IMR-90 (cell line): ENCODE measurements around the gene CYFIP2. TPM values are rescaled to one million over a fixed set of nuclear protein-coding genes. Genes with fewer than 3 reads are reported as not detected.

Experiments used
- ATAC-seq: fragments of 200-7000 bp; cut with Tn5 transposase; 2 replicates; pipeline ENCODE4 v1.9.1; 2020; ENCODE audit warnings: low read depth, mild to moderate bottlenecking, moderate library complexity
- BruUV-seq: library from RNA; stranded (reverse); fragments of 400-500 nt; replicated peaks from 2 replicates; lab custom pipeline; 2021; lab: Mats Ljungman, UMichigan
- CTCF ChIA-PET: fragments of 300-600 bp; formaldehyde crosslinking; extraction: SDS; loops from one replicate; lab custom pipeline; 2021; ENCODE audit warnings: antibody characterized with exemption; lab: Yijun Ruan, JAX
- POLR2A ChIA-PET: fragments of 300-600 bp; sonication (Branson Sonifier 250); formaldehyde crosslinking; loops from one replicate; lab custom pipeline; 2022; ENCODE audit warnings: antibody characterized with exemption; ENCODE audit not compliant: unreplicated experiment; lab: Charles Lee
- DNase-seq: peaks from one replicate; pipeline ENCODE4 v3.0.0; 2013
- H2AFZ ChIP-seq: replicated peaks from 2 replicates; pipeline ENCODE3; 2013; ENCODE audit warnings: low read length, mild to moderate bottlenecking; ENCODE audit not compliant: poor library complexity
- H2AK5ac ChIP-seq: 2 replicates; pipeline ENCODE4 v1.6.1; 2013; ENCODE audit warnings: low read depth, low read length, inconsistent platforms
- H2AK9ac ChIP-seq: replicated peaks from 2 replicates; pipeline ENCODE3; 2013; ENCODE audit warnings: mild to moderate bottlenecking, low read depth, low read length, moderate library complexity; ENCODE audit not compliant: poor library complexity
- H2BK120ac ChIP-seq: 2 replicates; pipeline ENCODE4 v1.6.1; 2013; ENCODE audit warnings: low read depth, low read length, inconsistent platforms
- H2BK15ac ChIP-seq: 3 replicates; pipeline ENCODE4 v1.6.1; 2013; ENCODE audit warnings: low read depth, low read length, inconsistent platforms
- H2BK20ac ChIP-seq: 2 replicates; pipeline ENCODE4 v1.6.1; 2013; ENCODE audit warnings: low read depth, mild to moderate bottlenecking, inconsistent platforms, low read length, moderate library complexity
- H2BK5ac ChIP-seq: 2 replicates; pipeline ENCODE4 v1.6.1; 2013; ENCODE audit warnings: mild to moderate bottlenecking, low read depth, low read length, inconsistent platforms; ENCODE audit not compliant: poor library complexity, severe bottlenecking
- H3K14ac ChIP-seq: replicated peaks from 2 replicates; pipeline ENCODE4 v1.6.1; 2013; ENCODE audit warnings: low read depth, low read length, inconsistent platforms
- H3K18ac ChIP-seq: 2 replicates; pipeline ENCODE4 v1.6.1; 2013; ENCODE audit warnings: low read depth, low read length, control low read depth
- H3K23ac ChIP-seq: 2 replicates; pipeline ENCODE4 v1.6.1; 2013; ENCODE audit warnings: low read depth, low read length, inconsistent platforms
- H3K27ac ChIP-seq: 2 replicates; pipeline ENCODE4 v1.5.1; 2013; ENCODE audit warnings: mild to moderate bottlenecking, control low read depth, low read length; ENCODE audit not compliant: insufficient read depth
- H3K27me3 ChIP-seq: 2 replicates; pipeline ENCODE4 v1.6.1; 2013; ENCODE audit warnings: low read length; ENCODE audit not compliant: control insufficient read depth, insufficient read depth
- H3K36me3 ChIP-seq: 2 replicates; pipeline ENCODE4 v1.6.1; 2013; ENCODE audit warnings: low read length, mixed read lengths; ENCODE audit not compliant: control insufficient read depth, insufficient read depth
- H3K4ac ChIP-seq: 2 replicates; pipeline ENCODE4 v1.6.1; 2013; ENCODE audit warnings: low read depth, low read length, inconsistent platforms
- H3K4me1 ChIP-seq: 2 replicates; pipeline ENCODE4 v1.6.1; 2013; ENCODE audit warnings: low read length, mixed read lengths; ENCODE audit not compliant: control insufficient read depth, insufficient read depth
- H3K4me2 ChIP-seq: 2 replicates; pipeline ENCODE4 v1.6.1; 2013; ENCODE audit warnings: low read depth, mild to moderate bottlenecking, control low read depth, low read length, moderate library complexity
- H3K4me3 ChIP-seq: 2 replicates; pipeline ENCODE4 v1.5.1; 2013; ENCODE audit warnings: low read depth, mild to moderate bottlenecking, control low read depth, low read length, moderate library complexity; ENCODE audit not compliant: insufficient read depth
- H3K56ac ChIP-seq: 2 replicates; pipeline ENCODE4 v1.6.1; 2013; ENCODE audit warnings: low read length, inconsistent platforms; ENCODE audit not compliant: insufficient read depth; ENCODE audit errors: extremely low read depth
- H3K79me1 ChIP-seq, 2 experiments: 2 replicates each; pipeline ENCODE4 v1.6.1; 2013; ENCODE audit warnings: low read length in 2 of 2, inconsistent platforms in 1 of 2, low read depth in 1 of 2
- H3K9ac ChIP-seq: 2 replicates; pipeline ENCODE4 v1.6.1; 2013; ENCODE audit warnings: low read depth, low read length, control low read depth
- H3K9me1 ChIP-seq: 2 replicates; pipeline ENCODE4 v1.6.1; 2013; ENCODE audit warnings: low read length, inconsistent platforms; ENCODE audit not compliant: insufficient read depth
- H3K9me3 ChIP-seq: 2 replicates; pipeline ENCODE4 v1.6.1; 2013; ENCODE audit warnings: low read length; ENCODE audit not compliant: control insufficient read depth, insufficient read depth
- H4K20me1 ChIP-seq: 2 replicates; pipeline ENCODE4 v1.6.1; 2013; ENCODE audit warnings: low read length, inconsistent platforms; ENCODE audit not compliant: insufficient read depth
- H4K5ac ChIP-seq: 2 replicates; pipeline ENCODE4 v1.6.1; 2013; ENCODE audit warnings: mild to moderate bottlenecking, low read depth, low read length, control low read depth
- H4K8ac ChIP-seq, 2 experiments: 2 replicates each; pipeline ENCODE4 v1.6.1; 2013; ENCODE audit warnings: low read depth in 2 of 2, low read length in 2 of 2, control low read depth in 1 of 2, inconsistent platforms in 1 of 2
- H4K91ac ChIP-seq: 2 replicates; pipeline ENCODE4 v1.6.1; 2013; ENCODE audit warnings: low read depth, low read length, inconsistent platforms; ENCODE audit not compliant: insufficient read depth
- BHLHE40 ChIP-seq: fragments of 150-350 bp; IDR thresholded peaks from 2 replicates; pipeline ENCODE4 v1.6.1; 2016; ENCODE audit warnings: mild to moderate bottlenecking, low read depth, low read length
- CEBPB ChIP-seq: IDR thresholded peaks from 2 replicates; pipeline ENCODE4 v1.6.1; 2012; ENCODE audit warnings: low read depth, low read length, improper control_type of control experiment
- CHD1 ChIP-seq: IDR thresholded peaks from 2 replicates; pipeline ENCODE4 v1.6.1; 2012; ENCODE audit warnings: low read depth, low read length, improper control_type of control experiment
- CTCF ChIP-seq: conservative IDR thresholded peaks from 2 replicates; pipeline ENCODE4 v1.5.1; 2012; ENCODE audit warnings: mild to moderate bottlenecking, low read depth, low read length, improper control_type of control experiment
- FOS ChIP-seq: fragments of 150-350 bp; IDR thresholded peaks from 2 replicates; pipeline ENCODE4 v1.6.1; 2016; ENCODE audit warnings: low read depth, low read length
- MAFK ChIP-seq: IDR thresholded peaks from 2 replicates; pipeline ENCODE4 v1.6.1; 2012; ENCODE audit warnings: low read depth, low read length, improper control_type of control experiment
- MAZ ChIP-seq: IDR thresholded peaks from 2 replicates; pipeline ENCODE4 v1.6.1; 2012; ENCODE audit warnings: low read depth, mild to moderate bottlenecking, low read length, improper control_type of control experiment, moderate library complexity, borderline replicate concordance
- MXI1 ChIP-seq: IDR thresholded peaks from 2 replicates; pipeline ENCODE4 v1.6.1; 2012; ENCODE audit warnings: low read depth, mild to moderate bottlenecking, low read length, moderate library complexity, borderline replicate concordance
- NFE2L2 ChIP-seq: fragments of 150-350 bp; IDR thresholded peaks from 2 replicates; pipeline ENCODE4 v1.6.1; 2016; ENCODE audit warnings: low read depth, mild to moderate bottlenecking, low read length
- POLR2A ChIP-seq: IDR thresholded peaks from 2 replicates; pipeline ENCODE4 v1.6.1; 2012; ENCODE audit warnings: mild to moderate bottlenecking, low read depth, low read length
- RAD21 ChIP-seq: IDR thresholded peaks from 2 replicates; pipeline ENCODE4 v1.6.1; 2012; ENCODE audit warnings: low read length, improper control_type of control experiment
- RCOR1 ChIP-seq: IDR thresholded peaks from 2 replicates; pipeline ENCODE4 v1.6.1; 2012; ENCODE audit warnings: mild to moderate bottlenecking, low read length, improper control_type of control experiment; ENCODE audit not compliant: insufficient replicate concordance
- RFX5 ChIP-seq: IDR thresholded peaks from 2 replicates; pipeline ENCODE4 v1.8.0; 2012; ENCODE audit warnings: low read depth, mild to moderate bottlenecking, low read length, moderate library complexity
- SMC3 ChIP-seq: fragments of 150-350 bp; IDR thresholded peaks from 2 replicates; pipeline ENCODE4 v1.6.1; 2016; ENCODE audit warnings: low read depth, mild to moderate bottlenecking, antibody characterized with exemption, low read length, moderate library complexity
- USF2 ChIP-seq: fragments of 150-350 bp; IDR thresholded peaks from 2 replicates; pipeline ENCODE4 v1.6.1; 2017; ENCODE audit warnings: mild to moderate bottlenecking, antibody characterized with exemption, low read length, low read depth
- WGBS, 2 experiments: methylation state at CpG; one replicate each; pipeline versions ENCODE4 v1.1.5 to v1.1.7; 2013; ENCODE audit warnings: missing lambda C conversion rate in 2 of 2; ENCODE audit not compliant: insufficient read length in 1 of 2; ENCODE audit errors: extremely low coverage in 2 of 2; 5-methylcytosine and 5-hydroxymethylcytosine counted together
- dilution Hi-C: fragments of 300-500 bp; cut with HindIII; formaldehyde crosslinking; loops from one replicate; pipeline ENCODE4 v1.14.3; 2018; ENCODE audit warnings: low sequenced_read_pairs; ENCODE audit not compliant: unreplicated experiment
- in situ Hi-C: fragments of 300-500 bp; cut with MboI; formaldehyde crosslinking; loops from 3 replicates; pipeline ENCODE4 v1.14.3; 2019; ENCODE audit warnings: low sequenced_read_pairs, inconsistent platforms, mixed read lengths
- intact Hi-C: fragments of 100-400 bp; cut with micrococcal nuclease; formaldehyde crosslinking; loops from 2 replicates; pipeline ENCODE4 v1.10.0; 2022
- polyA plus RNA-seq, 3 experiments: library from polyadenylated mRNA; depleted of rRNA; stranded (reverse); fragments of >200 nt; gene quantifications; 2 replicates each; pipeline ENCODE4 v1.2.3, GENCODE V29; 2012; ENCODE audit warnings: low replicate concordance in 1 of 3
- total RNA-seq: library from RNA; depleted of rRNA; stranded (reverse); fragments of >200 nt; gene quantifications from 2 replicates; pipeline ENCODE4 v1.2.3, GENCODE V29; 2012
- TF ChIP-seq, protein P1 (sequence below): fragments of 150-350 bp; IDR thresholded peaks from 2 replicates; pipeline ENCODE4 v1.6.1; 2016; ENCODE audit warnings: low read depth, mild to moderate bottlenecking, low read length, moderate library complexity, borderline replicate concordance

The CYFIP2 gene
- total and polyA plus RNA-seq, 2 of the 4 experiments (the other 2 are of a cell fraction), result 6.8 to 13.4 TPM

GRCh38 chr5:157362982-157363381 lies 97.1 kb downstream of the CYFIP2 start:
- H3K9me1 ChIP-seq, result peaks cover 11% of the 10 kb centered on the region
- H2AK9ac ChIP-seq, result peak overlapping the region; percentile 63
- no peak overlapping the region for H3K18ac ChIP-seq
- intact Hi-C loops (no loop called here), in situ Hi-C loops (no loop called here), dilution Hi-C loops (no loop called here)
- no peak overlapping the region for H3K23ac ChIP-seq
- 0 out of 2 replicates have a peak, but pooled peaks cover 1% of the 10 kb centered on the region for H3K4me1 ChIP-seq
- peak overlapping the region; percentile 37; the same call in 1 of the 2 replicates for H2BK20ac ChIP-seq
- no peaks in the 10 kb centered on the region for H3K79me1 ChIP-seq
- DNase-seq (peak; percentile 20), ATAC-seq (no peak)
- ChIA-PET CTCF (interaction anchor here (1.0 kb wide), 2 partner anchors 9 to 355 kb away, joined by 3 to 4 read pairs; no protein-coding TSS in a partner anchor), POLR2A (no interaction called here)
- peak overlapping the region; percentile 54; the same call in 1 of the 2 replicates for H2BK120ac ChIP-seq
- H4K8ac ChIP-seq, result no peak overlapping the region; a peak in 1 of 4 replicates
- H4K91ac ChIP-seq, result peak overlapping the region; percentile 28; the same call in 1 of the 2 replicates
- H3K4me2 ChIP-seq, result no peak overlapping the region
- BruUV-seq, result no TSS peak
- H2BK5ac ChIP-seq, result no peak overlapping the region
- no peaks in the 10 kb centered on the region for H3K9me3 ChIP-seq
- H2AK5ac ChIP-seq, result no peak overlapping the region; the same call in 1 of the 2 replicates
- no peaks in the 10 kb centered on the region for H3K27me3 ChIP-seq
- WGBS, 2 experiments, result no CpG with 5 or more reads among the region's 7 CpGs
- H3K9ac ChIP-seq, result no peak overlapping the region
- no peak overlapping the region for H3K27ac ChIP-seq
- TF ChIP-seq USF2, result no peak
- no peak for TF ChIP-seq POLR2A
- TF ChIP-seq FOS, result no peak
- no peak for TF ChIP-seq NFE2L2
- no peak for TF ChIP-seq MAFK
- TF ChIP-seq RAD21, result no peak
- TF ChIP-seq MAZ, result no peak
- no peak for TF ChIP-seq SMC3
- TF ChIP-seq, protein P1, sequence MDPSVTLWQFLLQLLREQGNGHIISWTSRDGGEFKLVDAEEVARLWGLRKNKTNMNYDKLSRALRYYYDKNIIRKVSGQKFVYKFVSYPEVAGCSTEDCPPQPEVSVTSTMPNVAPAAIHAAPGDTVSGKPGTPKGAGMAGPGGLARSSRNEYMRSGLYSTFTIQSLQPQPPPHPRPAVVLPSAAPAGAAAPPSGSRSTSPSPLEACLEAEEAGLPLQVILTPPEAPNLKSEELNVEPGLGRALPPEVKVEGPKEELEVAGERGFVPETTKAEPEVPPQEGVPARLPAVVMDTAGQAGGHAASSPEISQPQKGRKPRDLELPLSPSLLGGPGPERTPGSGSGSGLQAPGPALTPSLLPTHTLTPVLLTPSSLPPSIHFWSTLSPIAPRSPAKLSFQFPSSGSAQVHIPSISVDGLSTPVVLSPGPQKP, result no peak
- TF ChIP-seq CEBPB, result no peak
- TF ChIP-seq CTCF, result no peak
- TF ChIP-seq MXI1, result no peak
- no peak for TF ChIP-seq RFX5
- TF ChIP-seq CHD1, result no peak
- no peak for TF ChIP-seq BHLHE40
- no peak for TF ChIP-seq RCOR1
- no peaks in the 10 kb centered on the region for H4K20me1 ChIP-seq
- peak overlapping the region; percentile 32; the same call in 1 of the 2 replicates for H3K4ac ChIP-seq
- no peak overlapping the region for H3K4me3 ChIP-seq
- 0 out of 3 replicates have a peak overlapping the region, but pooled peaks have one; percentile 17 for H2BK15ac ChIP-seq
- no peaks in the 10 kb centered on the region for H3K36me3 ChIP-seq
- no peak overlapping the region for H3K56ac ChIP-seq
- H2AFZ ChIP-seq, result peak overlapping the region; percentile 76
- no peak overlapping the region for H4K5ac ChIP-seq
- H3K14ac ChIP-seq, result no peak overlapping the region; the same call in 1 of the 2 replicates
